Motor neuron (in vitro differentiated cells): ENCODE measurements around the gene JAKMIP2. TPM values are rescaled to one million over a fixed set of nuclear protein-coding genes. Genes with fewer than 3 reads are reported as not detected.
A peak's percentile ranks its signal among the peaks of the same experiment; 100 is the strongest.

Experiments
- ATAC-seq, 8 experiments: fragments of 200-7000 bp; cut with Tn5 transposase; replicated peaks in 6 of 8; 2 replicates each; pipeline ENCODE4 v1.8.0; 2021; ENCODE audit warnings: mild to moderate bottlenecking in 8 of 8, moderate library complexity in 8 of 8
- H3K27ac ChIP-seq, 2 donors: fragments of 250-450 bp; sonication (Bioruptor Pico); 2 replicates each; pipeline ENCODE4 v1.9.0; 2021; ENCODE audit warnings: antibody characterized with exemption in 2 of 2, mild to moderate bottlenecking in 2 of 2, moderate library complexity in 1 of 2
- H3K4me1 ChIP-seq, 2 donors: fragments of 250-450 bp; sonication (Bioruptor Pico); replicated peaks in 1 of 2; 2 replicates each; pipeline ENCODE4 v1.6.1; 2021; ENCODE audit warnings: antibody characterized with exemption in 2 of 2, mild to moderate bottlenecking in 2 of 2, moderate library complexity in 1 of 2
- H3K4me3 ChIP-seq, 5 donors: fragments of 250-450 bp; sonication (Bioruptor Pico); 2 replicates each; pipeline ENCODE4 v1.9.0; 2021; ENCODE audit warnings: antibody characterized with exemption in 5 of 5, mild to moderate bottlenecking in 5 of 5, moderate library complexity in 4 of 5
- WGBS, 10 experiments: fragments of 450-650 bp; shearing (Covaris generic); methylation state at CpG; one replicate each; pipeline ENCODE4 v1.0.0; 2022; 5-methylcytosine and 5-hydroxymethylcytosine counted together
- in situ Hi-C, 9 experiments: fragments of 400-800 bp; cut with MboI; loops; one replicate each; pipeline ENCODE4 v1.15.0; 2021; ENCODE audit warnings: low sequenced_read_pairs in 9 of 9, low pct_unique_long_range_greater_than_20kb in 2 of 9; ENCODE audit not compliant: unreplicated experiment in 9 of 9
- total RNA-seq, 8 experiments: library from RNA; unstranded; fragments of 300-600 nt; gene quantifications; 2 replicates each; pipeline versions ENCODE4 v1.2.3 to v1.2.4, GENCODE V29; 2022

JAKMIP2 gene
- total RNA-seq, 8 experiments from 2014 or later: 0.36 to 43.3 (median 32.7) TPM

DNA sequence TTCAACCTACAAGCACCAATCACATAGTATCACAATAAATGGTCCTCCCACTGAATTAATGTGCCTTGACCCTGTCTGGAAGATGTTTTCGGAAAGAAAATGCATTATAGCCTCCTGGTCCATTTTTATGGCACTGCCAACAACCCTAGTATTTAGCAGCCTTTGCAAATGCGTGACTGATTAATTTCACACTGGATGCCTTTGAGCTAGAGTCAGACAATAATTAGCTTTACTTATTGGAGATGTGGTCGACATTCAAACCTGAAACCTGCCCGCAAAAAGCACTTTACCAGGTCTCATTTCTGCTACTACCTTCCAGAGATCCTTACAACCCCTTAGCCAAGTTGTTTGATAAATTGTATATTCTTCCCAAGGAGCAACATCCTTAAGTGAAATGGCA, 153.3 kb downstream of the JAKMIP2 start:
- Histone ChIP-seq H3K4me1 (no peaks in the 10 kb centered on the region), H3K4me3 (no peak overlapping the region), H3K27ac (no peak overlapping the region)
- ATAC-seq: no peak
- in situ Hi-C loops: loop anchor here (10.0 to 25.0 kb wide), 3 partner anchors 183 to 196 kb away; no protein-coding TSS in a partner anchor
- WGBS, 10 experiments: 40 to 100% (median 90%) methylated on average over 1 to 4 of the region's 4 CpGs; no CpG with 5 or more reads in 2 of the 10 experiments

DNA sequence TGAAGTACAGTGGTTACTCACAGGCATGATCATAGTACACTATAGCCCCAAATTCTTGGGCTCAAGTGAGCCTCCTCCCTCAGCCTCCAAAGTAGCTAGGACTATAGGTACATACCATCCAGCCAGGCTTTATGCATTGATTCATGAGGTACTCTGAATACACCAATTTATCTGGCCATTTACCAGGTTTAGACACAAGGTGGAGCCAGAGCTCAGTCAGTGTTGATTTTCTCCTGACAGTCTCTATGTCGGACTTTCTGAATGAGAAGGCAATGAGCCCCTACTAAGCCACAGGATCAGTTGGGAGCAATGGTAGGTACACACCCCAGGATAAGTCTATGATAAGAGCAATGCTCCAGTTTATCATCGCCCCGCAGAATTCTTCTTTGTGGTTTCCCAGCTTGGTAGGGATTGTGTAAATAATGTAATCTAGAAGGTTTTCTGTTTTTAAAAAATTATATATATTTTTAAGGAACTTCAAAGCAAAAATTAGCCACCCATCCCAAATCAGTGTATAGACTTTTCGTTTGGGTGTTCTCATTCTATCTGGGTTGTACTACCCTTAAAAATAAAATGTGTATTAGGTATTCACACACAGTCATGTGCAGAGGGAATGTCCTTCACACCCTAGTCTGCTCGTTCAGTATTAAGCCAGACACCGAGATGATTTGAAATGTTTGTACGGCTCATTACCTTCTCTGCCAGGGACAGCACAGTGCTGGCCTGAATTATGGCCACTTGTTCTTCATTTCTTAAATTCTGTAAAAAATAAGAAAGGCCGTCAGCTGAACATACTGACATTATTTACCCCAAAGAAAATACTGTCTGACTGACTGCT, 154.3 kb downstream of the JAKMIP2 start:
- no peak overlapping the region for H3K27ac ChIP-seq
- in situ Hi-C loops: loop anchor here (10.0 to 25.0 kb wide), 3 partner anchors 184 to 197 kb away; no protein-coding TSS in a partner anchor
- H3K4me3 ChIP-seq: no peak overlapping the region
- WGBS, 10 experiments: 12 to 76% (median 60%) methylated on average over 1 to 8 of the region's 8 CpGs; no CpG with 5 or more reads in 1 of the 10 experiments
- no peaks in the 10 kb centered on the region for H3K4me1 ChIP-seq
- ATAC-seq: peak; percentile 65 to 94 (median 84)

DNA sequence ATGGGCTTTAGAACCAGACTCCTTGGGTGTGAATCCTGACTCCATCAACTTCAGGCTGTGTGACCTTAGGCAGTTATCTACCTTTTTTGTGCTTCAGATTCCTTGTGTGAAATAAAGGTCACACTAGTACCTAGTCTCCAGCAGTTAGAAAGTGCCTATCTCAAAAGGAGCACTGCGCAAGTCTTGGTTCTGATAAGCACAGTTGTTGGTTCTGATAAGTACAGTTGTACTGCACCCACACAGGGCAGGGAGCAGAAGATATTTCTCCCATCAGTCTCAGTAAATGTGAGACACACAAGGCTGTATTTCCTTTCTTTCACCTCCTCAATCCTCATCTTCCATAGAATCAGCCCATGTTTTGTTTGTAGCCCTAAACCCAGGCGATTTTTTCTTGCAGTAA, 156.1 kb downstream of the JAKMIP2 start:
- no peak overlapping the region for H3K4me3 ChIP-seq
- no peaks in the 10 kb centered on the region for H3K4me1 ChIP-seq
- 0 to 100% (median 78%) methylated on average over 1 to 2 of the region's 2 CpGs; no CpG with 5 or more reads in 3 of the 10 experiments for WGBS, 10 experiments
- in situ Hi-C loops: loop anchor here (10.0 to 25.0 kb wide), 3 partner anchors 186 to 198 kb away; no protein-coding TSS in a partner anchor
- no peak overlapping the region for H3K27ac ChIP-seq
- no peak for ATAC-seq

DNA sequence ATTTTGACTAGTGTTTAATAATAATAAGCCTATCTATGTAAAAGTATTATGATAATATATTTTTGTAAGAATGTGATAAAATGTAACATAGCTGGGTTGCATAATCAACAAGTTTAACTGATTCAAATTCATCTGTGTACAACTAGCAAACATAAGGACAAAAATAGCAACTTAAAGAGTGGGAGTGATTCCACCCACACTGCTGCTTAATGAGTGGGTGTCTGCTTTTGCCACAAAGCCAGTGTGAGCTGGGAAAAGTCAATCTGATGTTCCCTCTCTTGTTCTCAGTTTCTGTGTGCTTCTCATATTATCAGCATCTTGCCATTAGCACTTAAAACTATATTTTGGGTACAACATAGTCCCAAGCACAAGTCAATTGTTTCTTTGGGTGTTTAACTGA, 161.5 kb downstream of the JAKMIP2 start:
- H3K27ac ChIP-seq: no peak overlapping the region
- in situ Hi-C loops: loop anchor here in 4 of 9 experiments (10.0 kb wide), 2 partner anchors 194 to 204 kb away; no protein-coding TSS in a partner anchor
- H3K4me3 ChIP-seq: no peak overlapping the region
- no peak for ATAC-seq
- H3K4me1 ChIP-seq: no peaks in the 10 kb centered on the region

DNA sequence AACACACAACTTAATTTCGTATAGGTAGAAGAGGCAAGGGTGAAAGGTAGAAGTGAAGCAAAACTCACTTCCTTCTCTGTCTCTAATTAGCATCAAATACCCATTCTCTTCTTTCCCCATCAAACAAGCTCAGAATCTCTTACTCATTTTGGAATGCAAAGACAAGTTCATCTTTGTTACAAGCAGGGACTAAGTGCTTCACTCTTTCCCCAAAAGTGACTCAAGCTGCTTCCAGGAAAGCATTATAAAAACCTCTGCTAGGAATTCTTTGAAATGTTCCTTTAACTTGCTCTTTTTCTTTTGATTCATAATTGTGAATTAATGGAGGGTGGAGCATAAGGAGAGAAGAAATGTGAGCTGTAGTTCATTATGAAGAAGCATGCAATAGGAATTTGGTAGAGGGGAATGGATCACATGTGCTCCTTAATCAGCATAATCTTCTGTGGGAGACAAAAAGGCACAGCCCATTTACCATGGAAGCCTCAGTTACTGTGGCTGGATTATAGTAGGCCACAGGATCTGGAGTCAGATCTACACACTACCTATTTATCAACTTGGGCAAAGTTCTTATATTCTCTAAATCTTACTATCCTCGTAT, 163.1 kb downstream of the JAKMIP2 start:
- peak in 3 of 8 experiments; percentile 62 to 82 (median 75) for ATAC-seq
- H3K27ac ChIP-seq: no peak overlapping the region
- WGBS, 10 experiments: 3 to 100% (median 56%) methylated on average over 1 to 2 of the region's 2 CpGs; no CpG with 5 or more reads in 1 of the 10 experiments
- no peak overlapping the region for H3K4me3 ChIP-seq
- in situ Hi-C loops: no loop called here
- no peaks in the 10 kb centered on the region for H3K4me1 ChIP-seq

DNA sequence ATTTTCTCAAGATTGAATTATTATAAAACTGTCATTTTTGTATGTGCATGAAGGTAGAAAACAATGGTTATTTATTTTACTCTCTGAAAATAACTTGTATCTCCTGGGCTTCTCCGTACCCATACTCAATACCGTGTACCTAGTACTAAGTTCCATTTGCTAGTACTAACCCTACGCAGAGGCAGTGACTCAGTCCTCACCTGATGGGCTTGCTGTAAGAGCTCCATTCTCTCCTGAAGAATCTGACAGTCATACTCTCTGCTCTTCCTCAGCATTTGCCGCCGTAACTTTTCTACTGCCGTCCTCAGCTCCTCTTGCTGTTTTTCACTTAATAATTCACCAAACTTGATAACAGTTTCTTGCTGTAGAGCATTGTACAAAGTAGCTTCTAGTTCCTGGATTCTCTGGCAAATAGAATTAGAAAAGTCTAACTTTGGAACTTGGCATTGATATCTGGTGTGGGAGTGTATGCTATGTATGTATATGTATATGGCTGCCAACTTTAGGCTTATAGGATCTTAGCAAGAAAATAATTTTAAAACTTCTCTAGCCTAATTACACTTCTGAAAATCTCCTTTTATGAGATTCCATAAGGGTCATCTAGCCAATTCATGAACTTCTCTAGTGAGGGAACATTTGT, 164.7 kb downstream of the JAKMIP2 start:
- 56 to 100% (median 90%) methylated on average over 4 to 6 of the region's 6 CpGs; no CpG with 5 or more reads in 1 of the 10 experiments for WGBS, 10 experiments
- Histone ChIP-seq H3K4me3 (no peak overlapping the region), H3K4me1 (no peaks in the 10 kb centered on the region), H3K27ac (no peak overlapping the region)
- in situ Hi-C loops: no loop called here
- ATAC-seq: no peak

DNA sequence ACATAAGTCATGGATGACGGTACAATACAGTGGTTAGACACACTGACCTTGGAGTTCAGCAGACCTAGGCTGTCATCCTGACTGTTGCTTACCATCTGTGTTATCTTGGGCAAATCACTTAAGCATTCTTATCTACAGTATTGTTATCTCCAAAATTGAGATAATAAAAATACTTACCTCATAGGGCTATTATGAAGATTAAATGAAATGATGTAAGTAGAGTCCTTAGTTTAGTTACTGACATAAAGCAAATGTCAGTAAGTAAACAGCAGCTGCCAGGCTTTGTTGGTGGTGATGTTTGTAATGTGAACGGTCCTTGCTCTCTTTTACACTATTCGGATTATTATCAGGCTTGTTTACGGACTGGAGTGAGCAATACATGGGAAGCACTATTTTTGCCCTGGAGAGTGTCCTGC, 165.3 kb downstream of the JAKMIP2 start:
- no peak overlapping the region for H3K27ac ChIP-seq
- 30 to 100% (median 89%) methylated on average over 1 to 4 of the region's 4 CpGs; no CpG with 5 or more reads in 2 of the 10 experiments for WGBS, 10 experiments
- H3K4me3 ChIP-seq: no peak overlapping the region
- in situ Hi-C loops: no loop called here
- no peak for ATAC-seq
- no peaks in the 10 kb centered on the region for H3K4me1 ChIP-seq

DNA sequence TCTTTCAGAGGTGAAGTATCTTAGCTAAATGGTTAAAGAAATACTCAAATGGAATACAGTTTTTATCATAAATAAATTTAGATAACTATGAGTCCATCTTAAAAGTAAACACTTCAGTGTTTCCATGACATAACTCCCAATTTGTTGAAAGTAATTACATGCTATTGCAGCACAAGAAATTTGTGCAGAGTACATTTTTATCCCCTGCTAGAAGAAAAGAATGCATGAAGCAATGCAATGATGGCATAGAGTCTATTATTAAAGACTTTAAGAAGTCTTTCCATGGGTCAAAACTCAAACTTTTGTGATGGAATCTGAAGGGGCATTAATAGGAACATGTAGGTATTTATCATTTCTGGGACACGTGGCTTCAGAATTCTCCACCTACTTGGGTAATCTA, 166.1 kb downstream of the JAKMIP2 start:
- Histone ChIP-seq H3K4me1 (no peaks in the 10 kb centered on the region), H3K4me3 (no peak overlapping the region), H3K27ac (no peak overlapping the region)
- no peak for ATAC-seq
- WGBS, 10 experiments: 20 to 100% (median 83%) methylated on average over 1 of the region's 1 CpG; no CpG with 5 or more reads in 3 of the 10 experiments
- in situ Hi-C loops: no loop called here

DNA sequence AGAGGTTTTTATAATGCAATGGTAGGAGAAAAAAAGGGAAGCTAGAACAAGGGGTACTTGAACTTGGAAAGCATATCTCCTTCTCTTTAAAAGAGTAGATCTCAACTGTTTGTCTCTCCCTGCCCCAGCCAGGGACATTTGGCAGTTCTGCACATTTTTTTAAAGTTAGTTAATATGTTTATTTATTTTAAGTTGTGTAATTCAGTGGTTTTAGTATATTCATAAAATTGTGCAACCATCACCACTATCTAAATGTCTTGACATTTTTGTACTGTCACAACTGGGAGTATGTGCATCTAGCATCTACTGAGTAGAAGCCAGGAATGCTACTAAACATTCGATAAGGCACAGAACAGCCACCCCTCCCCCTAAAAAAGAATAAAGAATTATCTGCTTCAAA, 169.2 kb downstream of the JAKMIP2 start:
- ATAC-seq: peak in 2 of 8 experiments; percentile 85 to 91
- in situ Hi-C loops: no loop called here
- no peak overlapping the region for H3K27ac ChIP-seq
- H3K4me3 ChIP-seq: no peak overlapping the region
- 0 to 100% (median 60%) methylated on average over 1 of the region's 1 CpG; no CpG with 5 or more reads in 4 of the 10 experiments for WGBS, 10 experiments
- H3K4me1 ChIP-seq: no peaks in the 10 kb centered on the region

DNA sequence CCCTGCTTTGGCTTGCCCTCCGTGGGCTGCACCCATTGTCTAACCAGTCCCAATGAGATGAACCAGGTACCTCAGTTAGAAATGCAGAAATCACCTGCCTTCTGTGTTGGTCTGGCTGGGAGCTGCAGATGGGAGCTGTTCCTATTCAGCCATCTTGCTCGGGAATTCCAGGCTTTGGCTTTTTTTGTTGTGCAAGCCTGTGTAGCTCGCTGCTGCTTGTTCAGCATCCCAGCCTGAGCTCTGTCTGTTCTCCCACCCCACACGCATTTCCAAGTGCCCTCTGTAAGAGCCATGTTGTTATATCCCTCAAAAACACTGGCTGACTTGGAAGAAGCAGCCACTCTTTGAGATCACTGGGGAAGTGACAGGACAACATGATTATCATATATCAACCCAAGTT, 171.0 kb downstream of the JAKMIP2 start:
- 0 to 100% (median 80%) methylated on average over 1 to 4 of the region's 4 CpGs; no CpG with 5 or more reads in 2 of the 10 experiments for WGBS, 10 experiments
- in situ Hi-C loops: no loop called here
- no peak for ATAC-seq
- no peaks in the 10 kb centered on the region for H3K4me1 ChIP-seq
- no peak overlapping the region for H3K4me3 ChIP-seq
- no peak overlapping the region for H3K27ac ChIP-seq

DNA sequence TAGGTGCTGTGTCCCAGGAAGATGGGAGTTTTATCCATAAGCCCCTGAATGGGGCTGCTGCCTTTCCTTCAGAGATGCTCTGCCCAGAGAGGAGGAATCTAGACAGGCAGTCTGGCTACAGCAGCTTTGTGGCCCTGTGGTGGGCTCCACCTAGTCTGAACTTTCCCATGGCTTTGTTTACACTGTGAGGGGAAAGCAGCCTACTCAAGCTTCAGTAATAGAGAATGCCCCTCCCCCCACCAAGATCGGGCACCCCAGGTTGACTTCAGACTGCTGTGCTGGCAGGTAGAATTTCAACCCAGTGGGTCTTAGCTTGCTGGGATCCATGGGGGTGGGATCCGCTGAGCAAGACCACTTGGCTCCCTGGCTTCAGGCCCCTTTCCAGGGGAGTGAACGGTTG, 171.7 kb downstream of the JAKMIP2 start:
- no peak overlapping the region for H3K4me3 ChIP-seq
- ATAC-seq: no peak
- in situ Hi-C loops: no loop called here
- WGBS, 10 experiments: 0 to 100% (median 83%) methylated on average over 1 to 2 of the region's 3 CpGs; no CpG with 5 or more reads in 3 of the 10 experiments
- no peak overlapping the region for H3K27ac ChIP-seq
- H3K4me1 ChIP-seq: no peaks in the 10 kb centered on the region

DNA sequence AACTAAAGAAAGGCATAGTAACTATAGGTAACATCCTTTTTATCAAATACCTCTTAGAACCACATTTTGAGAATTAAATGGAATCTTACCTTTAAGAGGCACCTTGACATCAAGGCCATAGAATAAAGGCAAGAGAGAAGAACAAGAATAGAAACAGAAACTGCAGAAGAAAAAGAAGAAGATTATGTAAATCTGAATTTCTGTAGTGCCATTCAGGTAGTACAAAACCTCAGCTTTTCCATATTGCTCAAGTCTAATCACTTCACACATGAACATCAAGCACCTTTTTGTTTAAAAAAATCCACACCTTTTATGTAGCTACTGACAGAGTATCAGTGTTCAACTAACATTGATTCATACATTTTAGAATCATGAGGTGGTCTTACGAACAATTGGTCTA, 180.9 kb downstream of the JAKMIP2 start:
- Histone ChIP-seq H3K27ac (no peak overlapping the region), H3K4me3 (no peak overlapping the region), H3K4me1 (no peaks in the 10 kb centered on the region)
- in situ Hi-C loops: no loop called here
- no peak for ATAC-seq
- 0 to 50% (median 0%) methylated on average over 1 of the region's 1 CpG; no CpG with 5 or more reads in 3 of the 10 experiments for WGBS, 10 experiments

DNA sequence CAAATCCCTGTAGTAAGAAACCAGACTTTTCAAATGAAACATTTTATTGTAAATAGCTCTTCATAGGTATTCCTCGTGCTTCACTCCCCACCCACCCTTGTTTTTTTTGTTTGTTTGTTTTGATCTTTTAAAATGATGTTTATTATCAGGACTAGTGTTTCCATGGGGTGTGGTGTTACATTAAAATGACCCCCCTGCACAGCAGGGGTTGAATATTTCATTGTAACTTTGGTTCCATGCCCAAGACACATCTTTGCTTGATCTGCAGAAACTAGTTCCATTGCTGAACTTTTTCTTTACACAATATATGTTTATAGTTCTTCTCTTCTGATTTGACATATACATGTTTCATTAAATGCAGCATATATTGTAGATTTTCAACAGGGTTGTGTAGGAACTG, 191.4 kb downstream of the JAKMIP2 start:
- WGBS, 10 experiments: 0 to 100% (median 43%) methylated on average over 1 of the region's 1 CpG; no CpG with 5 or more reads in 3 of the 10 experiments
- no peak overlapping the region for H3K4me3 ChIP-seq
- in situ Hi-C loops: loop anchor here in 2 of 9 experiments (25.0 kb wide), 2 partner anchors 354 to 379 kb away; partner anchors contain the start of gene STK32A (in 1 of the 2)
- peak in 2 of 8 experiments; percentile 28 to 53 for ATAC-seq
- H3K27ac ChIP-seq: no peak overlapping the region
- H3K4me1 ChIP-seq: no peaks in the 10 kb centered on the region
